A673 (cell line): Measurements from ENCODE around the gene RASD1. TPM values are rescaled to one million over a fixed set of nuclear protein-coding genes. Genes with fewer than 3 reads are reported as not detected.

Experiments
- BruUV-seq: library from RNA; stranded (reverse); fragments of 400-500 nt; replicated peaks from 2 replicates; lab custom pipeline; 2021; lab: Mats Ljungman, UMichigan
- CTCF ChIA-PET: fragments of 300-600 bp; sonication (Branson Sonifier 250); formaldehyde crosslinking; loops from one replicate; lab custom pipeline; 2022; ENCODE audit warnings: antibody characterized with exemption; lab: Charles Lee
- POLR2A ChIA-PET: fragments of 300-600 bp; sonication (Branson Sonifier 250); formaldehyde crosslinking; loops from one replicate; lab custom pipeline; 2022; ENCODE audit warnings: antibody characterized with exemption; ENCODE audit not compliant: low non-redundant PET; lab: Charles Lee
- DNase-seq: peaks from one replicate; pipeline ENCODE4 v3.0.0-alpha.2; 2015; ENCODE audit warnings: low spot score
- H3K27ac ChIP-seq: fragments of 200-600 bp; sonication (generic); 2 replicates; pipeline ENCODE4 v1.5.1; 2016; ENCODE audit warnings: mixed run types, low read depth, mild to moderate bottlenecking, mixed read lengths, antibody characterized with exemption, low read length; ENCODE audit not compliant: poor library complexity, severe bottlenecking
- H3K27me3 ChIP-seq: fragments of 200-600 bp; sonication (generic); replicated peaks from 2 replicates; pipeline ENCODE4 v1.6.1; 2017; ENCODE audit warnings: mixed run types, low read depth, mild to moderate bottlenecking, mixed read lengths, antibody characterized with exemption, low read length; ENCODE audit not compliant: insufficient read depth, poor library complexity
- H3K36me3 ChIP-seq: fragments of 200-600 bp; sonication (generic); 2 replicates; pipeline ENCODE4 v1.6.1; 2016; ENCODE audit warnings: mixed run types, mild to moderate bottlenecking, mixed read lengths, antibody characterized with exemption, low read length; ENCODE audit not compliant: insufficient read depth, poor library complexity, severe bottlenecking
- H3K4me1 ChIP-seq: fragments of 200-600 bp; sonication (generic); 2 replicates; pipeline ENCODE4 v1.6.1; 2017; ENCODE audit warnings: mixed run types, mild to moderate bottlenecking, mixed read lengths, antibody characterized with exemption, low read length; ENCODE audit not compliant: insufficient read depth, poor library complexity, severe bottlenecking
- H3K4me3 ChIP-seq: fragments of 200-600 bp; sonication (generic); 2 replicates; pipeline ENCODE4 v1.5.1; 2016; ENCODE audit warnings: low read depth, mixed run types, mild to moderate bottlenecking, mixed read lengths, low read length; ENCODE audit not compliant: poor library complexity, severe bottlenecking
- H3K9me3 ChIP-seq: fragments of 200-600 bp; sonication (generic); 2 replicates; pipeline ENCODE4 v1.6.1; 2016; ENCODE audit warnings: mixed run types, low read depth, mild to moderate bottlenecking, mixed read lengths, antibody characterized with exemption, low read length; ENCODE audit not compliant: poor library complexity, severe bottlenecking
- CTCF ChIP-seq: fragments of 300-800, 200-600 bp; sonication (generic); conservative IDR thresholded peaks from 2 replicates; pipeline ENCODE4 v1.5.1; 2017; ENCODE audit warnings: low read depth, mild to moderate bottlenecking, antibody characterized with exemption, low read length, moderate library complexity, mixed read lengths
- EZH2 ChIP-seq: fragments of 200-600 bp; sonication (generic); IDR thresholded peaks from 2 replicates; pipeline ENCODE4 v1.6.1; 2017; ENCODE audit warnings: borderline replicate concordance, low read depth, mild to moderate bottlenecking, mixed read lengths, antibody characterized with exemption, low read length; ENCODE audit not compliant: poor library complexity, severe bottlenecking
- intact Hi-C: fragments of 100-400 bp; cut with micrococcal nuclease; formaldehyde crosslinking; loops from one replicate; pipeline ENCODE4 v1.10.0; 2022; ENCODE audit not compliant: unreplicated experiment
- total RNA-seq: library from RNA; stranded (reverse); gene quantifications from 2 replicates; pipeline ENCODE4 v1.2.3, GENCODE V29; 2021

The RASD1 gene
- total RNA-seq, 1 experiment from 2014 or later: 0.21 TPM

GRCh38 chr17:17445296-17445924 lies 50.8 kb downstream of the RASD1 start:
- Histone ChIP-seq H3K36me3 (no peaks in the 10 kb centered on the region), H3K4me3 (no peak overlapping the region), H3K9me3 (no peaks in the 10 kb centered on the region), H3K27ac (no peak overlapping the region), H3K27me3 (no peaks in the 10 kb centered on the region), H3K4me1 (no peaks in the 10 kb centered on the region)
- POLR2A ChIA-PET: no interaction called here
- no TSS peak for BruUV-seq
- CTCF ChIA-PET: interaction anchor here (0.6 kb wide), 1 partner anchor 194 kb away, joined by 3 read pairs; no protein-coding TSS in a partner anchor
- intact Hi-C loops: no loop called here
- no peak for DNase-seq
- TF ChIP-seq EZH2: no peak
- no peak for TF ChIP-seq CTCF

Other genes starting within 250 kb of the RASD1 start
- 157 and 171 TPM in 2 replicates for gene COPS3, start 215.1 kb downstream of the RASD1 start, total RNA-seq
- 2.6 and 4.8 TPM in 2 replicates for gene NT5M, start 193.0 kb downstream of the RASD1 start, total RNA-seq
- gene MED9, start 19.4 kb downstream of the RASD1 start, total RNA-seq: 20.4 and 21.6 TPM in 2 replicates
- gene PEMT, start 95.3 kb upstream of the RASD1 start, total RNA-seq: 39.8 and 43.1 TPM in 2 replicates
- gene RAI1, start 185.1 kb upstream of the RASD1 start, total RNA-seq: 46.8 and 58.9 TPM in 2 replicates